Fibroblast of pulmonary artery (primary cell): ENCODE measurements around the gene ABCA2.
"Not testable (repeated sequence)": the region's sequence is repeated elsewhere in the genome, so short reads cannot be mapped to it uniquely, and the experiment has no call there.

ENCODE experiments used
- DNase-seq: peaks from one replicate; pipeline ENCODE4 v3.0.0-alpha.2; 2010; ENCODE audit warnings: low read depth
- H3K4me3 ChIP-seq: replicated peaks from 2 replicates; pipeline ENCODE4 v1.5.1; 2011; ENCODE audit warnings: low read depth, mild to moderate bottlenecking, control low read depth, low read length, moderate library complexity
- CTCF ChIP-seq: IDR thresholded peaks from 2 replicates; pipeline ENCODE4 v1.5.1; 2011; ENCODE audit warnings: mild to moderate bottlenecking, control low read depth, low read length, inconsistent platforms; ENCODE audit errors: missing control alignments

ABCA2 gene

GRCh38 chr9:137037035-137037434 is 9.0 kb upstream of the ABCA2 start:
- TF ChIP-seq CTCF: no peak
- no peak overlapping the region for H3K4me3 ChIP-seq
- no peak for DNase-seq

- no peak for DNase-seq
- TF ChIP-seq CTCF: no peak
- no peak overlapping the region for H3K4me3 ChIP-seq
Measured at GRCh38 chr9:137035937-137036336, 7.9 kb upstream of the ABCA2 start.

- no peak for DNase-seq
- TF ChIP-seq CTCF: no peak
- no peak overlapping the region for H3K4me3 ChIP-seq
Measured at GRCh38 chr9:137035507-137035834, 7.4 kb upstream of the ABCA2 start.

- H3K4me3 ChIP-seq: no peak overlapping the region
- peak; percentile 87 for DNase-seq
- peak; percentile 88 for TF ChIP-seq CTCF
Measured at GRCh38 chr9:137034709-137035506, 6.9 kb upstream of the ABCA2 start.

GRCh38 chr9:137034039-137034708 is 6.1 kb upstream of the ABCA2 start:
- no peak for TF ChIP-seq CTCF
- H3K4me3 ChIP-seq: no peak overlapping the region
- no peak for DNase-seq

- not testable (repeated sequence) for DNase-seq, H3K4me3 ChIP-seq
Measured at GRCh38 chr9:137033481-137033880, 5.4 kb upstream of the ABCA2 start.

GRCh38 chr9:137032858-137033257 is 4.8 kb upstream of the ABCA2 start:
- no peak for DNase-seq
- TF ChIP-seq CTCF: no peak
- H3K4me3 ChIP-seq: no peak overlapping the region
